ENCODE measurements around the gene CC2D2B.
A peak's percentile ranks its signal among the peaks of the same experiment; 100 is the strongest.
"Not testable (repeated sequence)": the region's sequence is repeated elsewhere in the genome, so short reads cannot be mapped to it uniquely, and the experiment has no call there.

CC2D2B gene

GRCh38 chr10:96022739-96023138 lies 115.0 kb downstream of the CC2D2B start:
- DNase-seq, result no peak

- no peak for DNase-seq
These were observed 115.4 kb downstream of the CC2D2B start for GRCh38 chr10:96023168-96023567.

- no peak for DNase-seq
These were observed 117.8 kb downstream of the CC2D2B start for GRCh38 chr10:96025566-96025965.

GRCh38 chr10:96034625-96035024 lies 126.8 kb downstream of the CC2D2B start:
- no peak for DNase-seq

- DNase-seq, result no peak
These were observed 131.0 kb downstream of the CC2D2B start for GRCh38 chr10:96038476-96039387.

GRCh38 chr10:96041146-96041545 lies 133.4 kb downstream of the CC2D2B start:
- no peak for DNase-seq

- peak; percentile 81 for DNase-seq
These were observed 135.5 kb downstream of the CC2D2B start, which contains the start of gene CCNJ for GRCh38 chr10:96043033-96043892. Gene CCNJ (plus strand): TSS chr10:96043583. CDS start chr10:96044394, 811 bp downstream.

- peak; percentile 49 for DNase-seq
These were observed 136.3 kb downstream of the CC2D2B start for GRCh38 chr10:96043893-96044715.

GRCh38 chr10:96044736-96045135 lies 137.0 kb downstream of the CC2D2B start:
- DNase-seq, result no peak

- DNase-seq, result no peak
These were observed 138.8 kb downstream of the CC2D2B start for GRCh38 chr10:96046546-96046945.

- no peak for DNase-seq
These were observed 139.4 kb downstream of the CC2D2B start for GRCh38 chr10:96047004-96047649.

- not testable (repeated sequence) for DNase-seq
These were observed 140.2 kb downstream of the CC2D2B start for GRCh38 chr10:96047925-96048324.

GRCh38 chr10:96049340-96049739 lies 141.6 kb downstream of the CC2D2B start:
- DNase-seq, result no peak

GRCh38 chr10:96053985-96054384 lies 146.2 kb downstream of the CC2D2B start:
- no peak for DNase-seq

- no peak for DNase-seq
These were observed 149.0 kb downstream of the CC2D2B start for GRCh38 chr10:96056787-96057186.

GRCh38 chr10:96061232-96061631 lies 153.5 kb downstream of the CC2D2B start:
- DNase-seq, result no peak

GRCh38 chr10:96072674-96073073 lies 164.9 kb downstream of the CC2D2B start:
- DNase-seq, result no peak

GRCh38 chr10:96073722-96074121 lies 165.9 kb downstream of the CC2D2B start:
- DNase-seq, result peak; percentile 23

- no peak for DNase-seq
These were observed 167.0 kb downstream of the CC2D2B start for GRCh38 chr10:96074776-96075175.

- no peak for DNase-seq
These were observed 168.2 kb downstream of the CC2D2B start for GRCh38 chr10:96075977-96076376.

GRCh38 chr10:96077156-96077555 lies 169.4 kb downstream of the CC2D2B start:
- no peak for DNase-seq

GRCh38 chr10:96082153-96082552 lies 174.4 kb downstream of the CC2D2B start:
- DNase-seq, result no peak

Data from stimulated activated CD4-positive, alpha-beta T cell treated with anti-CD3 and anti-CD28 coated beads, Interleukin-4, amount 100 ng/mL, for 24 hours (primary cell).